Thoracic aorta (tissue), 2 donors: ENCODE results near the gene EDDM13. TPM values are rescaled to one million over a fixed set of nuclear protein-coding genes. Genes with fewer than 3 reads are reported as not detected.

ENCODE experiments used
- ATAC-seq: fragments of 150-250 bp; one replicate; pipeline ENCODE4 v1.8.0; 2017; ENCODE audit warnings: low read depth; ENCODE audit not compliant: insufficient number of reproducible peaks, low FRiP score
- DNase-seq: peaks from one replicate; pipeline ENCODE4 v3.0.0-alpha.2; 2020; ENCODE audit warnings: low spot score
- H3K27ac ChIP-seq, 2 donors: fragments of 200-600 bp; sonication (generic); 1 replicate in 1 of 2; 2 replicates in 1 of 2; pipeline ENCODE4 v1.5.1; 2016; ENCODE audit warnings: mild to moderate bottlenecking in 2 of 2, moderate library complexity in 2 of 2
- H3K27me3 ChIP-seq: fragments of 200-600 bp; sonication (generic); replicated peaks from 2 replicates; pipeline ENCODE4 v1.6.0; 2016; ENCODE audit warnings: mild to moderate bottlenecking; ENCODE audit not compliant: insufficient read depth
- H3K36me3 ChIP-seq: fragments of 200-600 bp; sonication (generic); one replicate; pipeline ENCODE4 v1.5.1; 2016
- H3K4me1 ChIP-seq, 2 donors: fragments of 200-600 bp; sonication (generic); 1 replicate in 1 of 2; 2 replicates in 1 of 2; pipeline versions ENCODE4 v1.5.1 to v1.6.0; 2016; ENCODE audit warnings: low read depth in 2 of 2, mild to moderate bottlenecking in 1 of 2; ENCODE audit not compliant: control insufficient read depth in 1 of 2
- H3K4me3 ChIP-seq: fragments of 200-600 bp; sonication (generic); 2 replicates; pipeline ENCODE4 v1.5.1; 2016; ENCODE audit warnings: mild to moderate bottlenecking
- H3K9me3 ChIP-seq: fragments of 200-600 bp; sonication (generic); 2 replicates; pipeline ENCODE4 v1.5.1; 2016
- CTCF ChIP-seq: fragments of 200-600 bp; sonication (generic); IDR thresholded peaks from one replicate; pipeline ENCODE4 v1.5.1; 2019; ENCODE audit warnings: antibody characterized with exemption
- total RNA-seq, 2 donors: library from RNA; depleted of rRNA; stranded (reverse); fragments of >200 nt; gene quantifications; one replicate each; pipeline versions ENCODE4 v1.1.0 to v1.2.3, GENCODE V29; 2016

EDDM13 gene
- total RNA-seq, 2 donors from 2014 or later = not detected

DNA sequence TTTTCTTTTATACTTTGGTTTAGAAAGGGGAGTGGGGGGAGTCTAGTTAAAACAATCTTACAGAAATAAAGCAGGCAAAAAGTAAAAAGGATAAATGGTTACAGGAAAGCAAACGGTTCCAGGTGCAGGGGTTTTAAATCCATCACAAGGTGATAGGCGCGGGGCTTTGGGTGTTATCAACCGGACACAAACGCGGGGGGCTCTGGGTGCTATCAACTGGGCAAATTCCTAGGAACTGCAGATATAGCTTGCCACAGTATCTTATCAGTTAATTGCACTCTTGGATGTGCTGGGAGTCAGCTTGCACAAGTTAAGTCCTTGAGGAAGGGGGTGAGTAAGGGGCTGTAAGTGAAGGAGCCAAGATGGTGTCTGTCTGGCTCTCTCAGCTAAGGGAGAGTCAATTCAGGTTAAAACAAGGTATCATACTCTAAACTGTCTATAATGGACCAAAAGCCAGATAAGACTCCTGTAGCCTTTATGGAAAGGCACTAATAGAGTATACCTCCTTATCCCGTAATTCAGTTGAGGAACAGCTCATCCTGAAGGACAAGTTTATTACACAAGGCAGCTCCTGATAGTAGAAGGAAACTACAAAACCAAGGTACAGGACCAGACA is 74.7 kb downstream of the EDDM13 start:
- Histone ChIP-seq H3K27me3 (no peaks in the 10 kb centered on the region), H3K36me3 (no peaks in the 10 kb centered on the region), H3K27ac (no peak overlapping the region), H3K4me1 (no peaks in the 10 kb centered on the region), H3K9me3 (no peaks in the 10 kb centered on the region), H3K4me3 (no peak overlapping the region)
- ATAC-seq (no peak), DNase-seq (no peak)
- TF ChIP-seq CTCF = no peak

- Histone ChIP-seq H3K9me3 (no peaks in the 10 kb centered on the region), H3K27me3 (no peaks in the 10 kb centered on the region), H3K4me3 (no peak overlapping the region), H3K36me3 (no peaks in the 10 kb centered on the region), H3K27ac (no peak overlapping the region), H3K4me1 (no peaks in the 10 kb centered on the region)
- no peak for ATAC-seq
- no peak for TF ChIP-seq CTCF
- no peak for DNase-seq
Observed at GRCh38 chr19:56348289-56348877, 75.8 kb downstream of the EDDM13 start.

- H3K27ac ChIP-seq = no peak overlapping the region
- DNase-seq (no peak), ATAC-seq (no peak)
- no peaks in the 10 kb centered on the region for H3K9me3 ChIP-seq
- TF ChIP-seq CTCF = peak; percentile 71
- no peaks in the 10 kb centered on the region for H3K36me3 ChIP-seq
- H3K27me3 ChIP-seq = no peaks in the 10 kb centered on the region
- H3K4me1 ChIP-seq = no peaks in the 10 kb centered on the region
- no peak overlapping the region for H3K4me3 ChIP-seq
Observed at GRCh38 chr19:56350416-56351045, 78.0 kb downstream of the EDDM13 start.

GRCh38 chr19:56351208-56351607 is 78.7 kb downstream of the EDDM13 start:
- H3K4me3 ChIP-seq = no peak overlapping the region
- ATAC-seq (no peak), DNase-seq (no peak)
- no peak overlapping the region for H3K27ac ChIP-seq
- H3K36me3 ChIP-seq = no peaks in the 10 kb centered on the region
- H3K9me3 ChIP-seq = no peaks in the 10 kb centered on the region
- no peaks in the 10 kb centered on the region for H3K4me1 ChIP-seq
- no peaks in the 10 kb centered on the region for H3K27me3 ChIP-seq
- TF ChIP-seq CTCF = no peak

DNA sequence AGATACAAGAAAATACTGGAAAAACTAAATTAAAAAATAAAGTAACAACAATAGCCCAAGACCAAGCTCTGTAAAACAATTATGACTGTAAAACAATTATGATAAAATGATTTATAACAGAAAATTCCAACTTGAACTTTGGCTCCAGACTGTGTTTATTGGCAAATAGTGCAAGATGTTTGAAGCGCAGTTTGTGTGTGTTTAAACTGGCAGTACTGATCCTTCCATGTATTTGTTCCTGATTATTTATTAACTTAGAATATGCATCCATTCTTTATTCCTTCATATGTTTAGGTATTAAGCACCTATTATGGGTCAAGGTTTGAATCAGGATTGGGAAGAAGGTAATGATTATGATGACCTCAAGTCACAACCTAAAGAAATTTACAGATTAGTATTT is 83.0 kb downstream of the EDDM13 start:
- Histone ChIP-seq H3K4me1 (no peaks in the 10 kb centered on the region), H3K9me3 (no peaks in the 10 kb centered on the region)

More for the DNA sequence above, 83.0 kb downstream of the EDDM13 start:
- DNase-seq (no peak), ATAC-seq (no peak)
- Histone ChIP-seq H3K27me3 (no peaks in the 10 kb centered on the region), H3K36me3 (no peaks in the 10 kb centered on the region), H3K4me3 (no peak overlapping the region), H3K27ac (no peak overlapping the region)
- no peak for TF ChIP-seq CTCF
